MM.1S (cell line): ENCODE measurements around the gene PLEKHA5.

ENCODE experiments used
- DNase-seq: peaks from one replicate; pipeline ENCODE4 v3.0.0-alpha.2; 2015
- H2AFZ ChIP-seq: fragments of 300-600 bp; sonication (generic); 2 replicates; pipeline ENCODE4 v1.6.0; 2016; ENCODE audit warnings: antibody characterized with exemption, low read length
- H3F3A ChIP-seq: fragments of 300-600 bp; sonication (generic); 2 replicates; pipeline ENCODE4 v1.6.1; 2016; ENCODE audit warnings: mild to moderate bottlenecking, antibody characterized with exemption, low read length, moderate library complexity, mixed read lengths; ENCODE audit not compliant: insufficient read depth
- H3K27ac ChIP-seq: fragments of 300-600 bp; sonication (generic); 2 replicates; pipeline ENCODE4 v1.5.1; 2016; ENCODE audit warnings: mild to moderate bottlenecking, low read length
- H3K27me3 ChIP-seq: fragments of 300-600 bp; sonication (generic); replicated peaks from 2 replicates; pipeline ENCODE4 v1.6.0; 2016; ENCODE audit warnings: low read length; ENCODE audit not compliant: insufficient read depth
- H3K36me3 ChIP-seq: fragments of 300-600 bp; sonication (generic); replicated peaks from 2 replicates; pipeline ENCODE4 v1.6.1; 2016; ENCODE audit warnings: mild to moderate bottlenecking, low read length, mixed read lengths; ENCODE audit not compliant: insufficient read depth
- H3K4me1 ChIP-seq: fragments of 300-600 bp; sonication (generic); 2 replicates; pipeline ENCODE4 v1.6.1; 2016; ENCODE audit warnings: low read length, mixed read lengths
- H3K4me2 ChIP-seq: fragments of 300-600 bp; sonication (generic); 2 replicates; pipeline ENCODE4 v1.6.0; 2016; ENCODE audit warnings: low read depth, low read length
- H3K4me3 ChIP-seq: fragments of 300-600 bp; sonication (generic); 2 replicates; pipeline ENCODE4 v1.5.1; 2016; ENCODE audit warnings: low read length, mixed read lengths
- H3K79me2 ChIP-seq: fragments of 300-600 bp; sonication (generic); 2 replicates; pipeline ENCODE4 v1.6.1; 2016; ENCODE audit warnings: mixed run types, low read length, mixed read lengths
- H3K9ac ChIP-seq: fragments of 300-600 bp; sonication (generic); 2 replicates; pipeline ENCODE4 v1.6.1; 2016; ENCODE audit warnings: low read length, mixed read lengths
- H3K9me2 ChIP-seq: fragments of 300-600 bp; sonication (generic); replicated peaks from 2 replicates; pipeline ENCODE4 v1.6.1; 2016; ENCODE audit warnings: mild to moderate bottlenecking, low read length, mixed read lengths; ENCODE audit not compliant: insufficient read depth
- H3K9me3 ChIP-seq: fragments of 300-600 bp; sonication (generic); replicated peaks from 2 replicates; pipeline ENCODE4 v1.6.1; 2016; ENCODE audit warnings: mild to moderate bottlenecking, low read length, mixed read lengths; ENCODE audit not compliant: insufficient read depth
- H4K20me1 ChIP-seq: fragments of 300-600 bp; sonication (generic); 2 replicates; pipeline ENCODE4 v1.6.1; 2016; ENCODE audit warnings: mild to moderate bottlenecking, low read length, moderate library complexity, mixed read lengths; ENCODE audit not compliant: insufficient read depth
- EZH2 ChIP-seq: fragments of 300-600 bp; sonication (generic); optimal IDR thresholded peaks from 2 replicates; pipeline ENCODE3; 2017; ENCODE audit warnings: low read depth, mild to moderate bottlenecking, antibody characterized with exemption, low read length, mixed read lengths
- EZH2phosphoT487 ChIP-seq: fragments of 300-600 bp; sonication (generic); IDR thresholded peaks from 2 replicates; pipeline ENCODE4 v1.6.1; 2018; ENCODE audit warnings: antibody characterized with exemption, low read length
- TF ChIP-seq, protein P1 (sequence below): fragments of 300-600 bp; sonication (generic); IDR thresholded peaks from 2 replicates; pipeline ENCODE4 v1.5.1; 2016; ENCODE audit warnings: antibody characterized with exemption, low read length, mixed read lengths

PLEKHA5 gene

DNA sequence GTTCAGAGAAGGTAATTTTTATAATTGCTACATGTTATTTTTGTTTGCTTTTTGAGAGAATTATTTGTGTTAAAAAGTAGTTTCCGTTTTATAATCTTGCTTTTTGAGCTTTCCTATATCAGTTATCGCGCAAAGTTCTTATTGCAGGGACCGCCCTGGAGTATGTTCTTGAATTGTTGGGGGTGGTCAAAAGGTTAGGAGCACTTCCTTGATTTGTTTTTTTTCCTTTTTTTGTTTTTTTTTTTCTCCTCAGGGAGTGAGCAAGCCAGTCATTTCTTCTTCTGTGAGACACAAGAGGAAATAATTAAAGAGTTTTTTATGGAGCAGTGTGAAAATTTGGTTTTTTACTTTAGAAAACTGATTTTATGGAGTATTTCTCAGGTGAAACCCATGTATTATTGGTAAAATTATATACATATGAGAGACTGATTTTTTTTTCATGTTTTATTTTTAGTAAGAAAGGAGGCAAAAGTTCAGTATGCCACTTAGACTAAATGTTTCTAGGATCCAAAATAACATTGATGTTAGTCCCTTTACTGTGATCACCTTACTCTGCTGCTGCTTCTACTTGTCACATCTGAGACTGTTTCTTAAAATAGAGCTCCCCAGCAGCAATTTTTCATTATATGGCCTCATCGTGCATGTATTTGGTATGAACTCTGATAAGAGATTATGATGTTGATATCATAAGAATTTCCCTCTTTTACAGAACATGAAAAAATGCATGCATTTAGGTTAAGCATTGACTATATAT lies 26.6 kb downstream of the PLEKHA5 start:
- Histone ChIP-seq H3K27ac (no peak overlapping the region), H4K20me1 (no peaks in the 10 kb centered on the region), H3K9ac (no peak overlapping the region), H3K36me3 (no peaks in the 10 kb centered on the region), H3K27me3 (no peaks in the 10 kb centered on the region), H3F3A (no peaks in the 10 kb centered on the region), H3K4me2 (no peak overlapping the region), H3K79me2 (no peaks in the 10 kb centered on the region), H3K9me3 (no peaks in the 10 kb centered on the region), H3K4me1 (no peaks in the 10 kb centered on the region), H3K4me3 (no peak overlapping the region), H3K9me2 (no peaks in the 10 kb centered on the region), H2AFZ (no peak overlapping the region)
- TF ChIP-seq, protein P1, sequence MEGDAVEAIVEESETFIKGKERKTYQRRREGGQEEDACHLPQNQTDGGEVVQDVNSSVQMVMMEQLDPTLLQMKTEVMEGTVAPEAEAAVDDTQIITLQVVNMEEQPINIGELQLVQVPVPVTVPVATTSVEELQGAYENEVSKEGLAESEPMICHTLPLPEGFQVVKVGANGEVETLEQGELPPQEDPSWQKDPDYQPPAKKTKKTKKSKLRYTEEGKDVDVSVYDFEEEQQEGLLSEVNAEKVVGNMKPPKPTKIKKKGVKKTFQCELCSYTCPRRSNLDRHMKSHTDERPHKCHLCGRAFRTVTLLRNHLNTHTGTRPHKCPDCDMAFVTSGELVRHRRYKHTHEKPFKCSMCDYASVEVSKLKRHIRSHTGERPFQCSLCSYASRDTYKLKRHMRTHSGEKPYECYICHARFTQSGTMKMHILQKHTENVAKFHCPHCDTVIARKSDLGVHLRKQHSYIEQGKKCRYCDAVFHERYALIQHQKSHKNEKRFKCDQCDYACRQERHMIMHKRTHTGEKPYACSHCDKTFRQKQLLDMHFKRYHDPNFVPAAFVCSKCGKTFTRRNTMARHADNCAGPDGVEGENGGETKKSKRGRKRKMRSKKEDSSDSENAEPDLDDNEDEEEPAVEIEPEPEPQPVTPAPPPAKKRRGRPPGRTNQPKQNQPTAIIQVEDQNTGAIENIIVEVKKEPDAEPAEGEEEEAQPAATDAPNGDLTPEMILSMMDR = no peak
- TF ChIP-seq EZH2phosphoT487 = no peak
- no peak for TF ChIP-seq EZH2
- no peak for DNase-seq

DNA sequence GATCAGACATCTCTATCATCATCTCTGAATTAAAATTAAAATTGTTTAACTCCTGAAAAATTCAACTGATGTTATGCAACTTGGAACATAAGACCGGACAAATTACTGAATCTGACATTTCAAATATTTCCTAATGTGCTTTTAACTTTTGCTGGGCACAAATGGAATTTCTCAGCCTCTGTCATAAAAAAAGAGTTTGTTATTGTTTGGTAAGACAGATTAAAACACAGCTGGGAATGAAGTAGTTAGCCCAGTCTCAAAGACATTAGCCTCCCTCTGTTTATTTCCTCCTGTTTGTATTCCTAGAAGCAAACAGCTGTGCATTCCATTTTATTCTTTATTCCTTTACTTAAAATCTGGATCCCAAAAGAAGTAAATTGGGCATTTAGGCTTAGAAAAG lies 29.4 kb downstream of the PLEKHA5 start:
- Histone ChIP-seq H3K4me2 (no peak overlapping the region), H3K4me3 (no peak overlapping the region), H2AFZ (no peak overlapping the region), H3K27me3 (no peaks in the 10 kb centered on the region), H4K20me1 (no peaks in the 10 kb centered on the region), H3F3A (no peaks in the 10 kb centered on the region), H3K9me3 (no peaks in the 10 kb centered on the region), H3K79me2 (no peaks in the 10 kb centered on the region), H3K36me3 (no peaks in the 10 kb centered on the region), H3K4me1 (no peaks in the 10 kb centered on the region), H3K9ac (no peak overlapping the region), H3K27ac (no peak overlapping the region), H3K9me2 (no peaks in the 10 kb centered on the region)
- no peak for TF ChIP-seq EZH2phosphoT487
- TF ChIP-seq, protein P1 = no peak
- TF ChIP-seq EZH2 = no peak
- no peak for DNase-seq

DNA sequence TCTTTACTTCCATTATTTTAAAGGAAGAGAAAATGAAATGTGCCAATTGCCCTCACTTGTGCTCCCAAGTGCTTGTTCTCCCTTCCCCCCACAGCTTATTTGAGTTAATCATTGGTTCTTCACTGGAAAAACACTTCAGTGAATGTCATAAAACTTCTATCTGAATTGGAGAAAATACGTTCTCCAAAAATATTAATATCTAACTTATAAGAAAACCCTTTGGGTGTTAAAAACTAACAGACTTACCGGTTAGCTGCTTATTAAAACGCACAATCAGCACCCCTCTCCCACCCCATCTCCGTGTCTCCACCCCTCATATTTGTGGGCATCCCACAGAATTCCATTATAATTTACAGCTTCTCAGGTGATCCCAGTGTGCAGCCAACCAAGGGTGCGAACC lies 31.7 kb downstream of the PLEKHA5 start:
- no peaks in the 10 kb centered on the region for H3K79me2 ChIP-seq
- H3K9me2 ChIP-seq = no peaks in the 10 kb centered on the region
- H3F3A ChIP-seq = no peaks in the 10 kb centered on the region
- H3K4me1 ChIP-seq = no peaks in the 10 kb centered on the region
- no peak for DNase-seq
- no peaks in the 10 kb centered on the region for H3K9me3 ChIP-seq
- H3K4me2 ChIP-seq = no peak overlapping the region
- H3K36me3 ChIP-seq = no peaks in the 10 kb centered on the region
- H3K27ac ChIP-seq = no peak overlapping the region
- TF ChIP-seq, protein P1 = no peak
- TF ChIP-seq EZH2 (no peak), EZH2phosphoT487 (no peak)
- H4K20me1 ChIP-seq = no peaks in the 10 kb centered on the region
- H2AFZ ChIP-seq = no peak overlapping the region
- H3K27me3 ChIP-seq = no peaks in the 10 kb centered on the region
- no peak overlapping the region for H3K4me3 ChIP-seq
- no peak overlapping the region for H3K9ac ChIP-seq
